Measurements from ENCODE around the gene R3HDM1. TPM values are rescaled to one million over a fixed set of nuclear protein-coding genes. Genes with fewer than 3 reads are reported as not detected.

Gene R3HDM1
- total RNA-seq, 3 donors from 2014 or later, result 22.3 to 26.1 (median 25.2) TPM

GRCh38 chr2:135773917-135774316, 242.6 kb downstream of the R3HDM1 start:
- Histone ChIP-seq H3K4me1 (ENCODE audit: low read depth) (no peaks in the 10 kb centered on the region), H3K4me3 (no peak overlapping the region), H3K9me3 (no peaks in the 10 kb centered on the region), H3K36me3 (ENCODE audit: low read depth) (peaks cover 6% of the 10 kb centered on the region)
- DNase-seq (no peak), ATAC-seq (no peak)
- no peak for TF ChIP-seq CTCF (IDR thresholded peaks at IDR 0.05)
- intact Hi-C loops (cut with DNase I, micrococcal nuclease), result no loop called here

Small RNAs within 50 kb of the gene (microRNA-seq; reads per million reads assigned to microRNA genes)
- 68.0 reads per million, percentile 58 among the genes with 10 or more reads in this experiment for gene MIR128-1

Other genes with a start within 250 kb of the R3HDM1 start
- gene ZRANB3, start 266 bp upstream of the R3HDM1 start, total RNA-seq, result 1 to 10 TPM; 4.9 to 7.3 (median 5.0) TPM
- 100 to 1,000 TPM in 1 of 3 donors, 10 to 100 TPM in 2; 87.8 to 110 (median 94.9) TPM for gene UBXN4, start 210.4 kb downstream of the R3HDM1 start, total RNA-seq

Measured in mucosa of descending colon (tissue), 3 donors.